HCT116 (cell line): ENCODE results near the gene RIOX2. TPM values are rescaled to one million over a fixed set of nuclear protein-coding genes. Genes with fewer than 3 reads are reported as not detected.

Source experiments
- ATAC-seq: fragments of 200-7000 bp; cut with Tn5 transposase; 2 replicates; pipeline ENCODE4 v1.9.1; 2020; ENCODE audit warnings: mild to moderate bottlenecking, moderate library complexity
- BruUV-seq: library from RNA; stranded (reverse); fragments of 400-500 nt; replicated peaks from 2 replicates; lab custom pipeline; 2021; lab: Mats Ljungman, UMichigan
- CTCF ChIA-PET: fragments of 300-600 bp; sonication (Branson Sonifier 250); formaldehyde crosslinking; loops from one replicate; lab custom pipeline; 2021; ENCODE audit warnings: antibody characterized with exemption; lab: Charles Lee
- POLR2A ChIA-PET: fragments of 300-600, 350-600 bp; sonication (Branson Sonifier 250); formaldehyde crosslinking; loops from one replicate; lab custom pipeline; 2021; ENCODE audit warnings: antibody characterized with exemption; lab: Charles Lee
- RAD21 ChIA-PET, 2 experiments: fragments of 300-600 bp; sonication (Branson Sonifier 250); formaldehyde crosslinking; loops; one replicate each; lab custom pipeline; 2023; ENCODE audit warnings: low total read pairs in 2 of 2; ENCODE audit not compliant: uncharacterized antibody in 2 of 2, unreplicated experiment in 2 of 2, low non-redundant PET in 1 of 2; lab: Charles Lee
- DNase-seq: peaks from one replicate; pipeline ENCODE4 v3.0.0-alpha.2; 2010; ENCODE audit warnings: low read depth, low spot score
- H2AFZ ChIP-seq: fragments of 200-600 bp; shearing (Covaris generic), sonication (generic); 2 replicates; pipeline ENCODE4 v1.6.1; 2017; ENCODE audit warnings: low read depth, mixed run types, mixed read lengths, antibody characterized with exemption, low read length; ENCODE audit not compliant: poor library complexity, severe bottlenecking
- H3K27ac ChIP-seq: 2 replicates; pipeline ENCODE4 v1.5.1; 2012; ENCODE audit warnings: low read depth, low read length
- H3K27me3 ChIP-seq: fragments of 200-600 bp; sonication (generic); 2 replicates; pipeline ENCODE4 v1.6.1; 2016; ENCODE audit warnings: mixed run types, low read length, mixed read lengths; ENCODE audit not compliant: insufficient read depth
- H3K36me3 ChIP-seq, 2 experiments: fragments of 200-500 bp in 1 of 2; fragments of 200-600 bp in 1 of 2; sonication (Bioruptor generic) in 1 of 2; sonication (generic) in 1 of 2; 2 replicates each; pipeline versions ENCODE4 v1.5.1 to v1.6.1; 2014 to 2016; ENCODE audit warnings: low read length in 2 of 2, inconsistent platforms in 1 of 2, mixed read lengths in 1 of 2, mixed run types in 1 of 2; ENCODE audit not compliant: insufficient read depth in 2 of 2, control insufficient read depth in 1 of 2
- H3K4me1 ChIP-seq, 2 experiments: fragments of 200-600 bp in 1 of 2; sonication (generic) in 1 of 2; 2 replicates each; pipeline versions ENCODE4 v1.5.1 to v1.6.1; 2012 to 2017; ENCODE audit warnings: low read length in 2 of 2, inconsistent platforms in 1 of 2, mild to moderate bottlenecking in 1 of 2, mixed read lengths in 1 of 2, mixed run types in 1 of 2, moderate library complexity in 1 of 2; ENCODE audit not compliant: insufficient read depth in 2 of 2, control insufficient read depth in 1 of 2
- H3K4me2 ChIP-seq: fragments of 200-600 bp; sonication (generic); 2 replicates; pipeline ENCODE4 v1.6.1; 2017; ENCODE audit warnings: mixed run types, low read length, mixed read lengths
- H3K4me3 ChIP-seq, 2 experiments: fragments of 200-600 bp in 1 of 2; sonication (generic) in 1 of 2; replicated peaks in 1 of 2; 2 replicates each; pipeline ENCODE4 v1.5.1; 2011 to 2016; ENCODE audit warnings: low read length in 2 of 2, control low read depth in 1 of 2, low read depth in 1 of 2, mild to moderate bottlenecking in 1 of 2, mixed read lengths in 1 of 2, mixed run types in 1 of 2
- H3K79me2 ChIP-seq: fragments of 200-600 bp; sonication (generic); 2 replicates; pipeline ENCODE4 v1.6.1; 2017; ENCODE audit warnings: mild to moderate bottlenecking, mixed run types, low read length, moderate library complexity, mixed read lengths; ENCODE audit not compliant: insufficient read depth
- H3K9ac ChIP-seq: fragments of 200-600 bp; sonication (generic); 2 replicates; pipeline ENCODE4 v1.6.1; 2016; ENCODE audit warnings: low read length, mixed read lengths
- H3K9me2 ChIP-seq: fragments of 200-600 bp; sonication (generic), shearing (Covaris generic); 2 replicates; pipeline ENCODE4 v1.6.1; 2017; ENCODE audit warnings: mixed run types, mild to moderate bottlenecking, moderate library complexity; ENCODE audit not compliant: insufficient read depth
- H3K9me3 ChIP-seq, 2 experiments: fragments of 200-500 bp in 1 of 2; fragments of 200-600 bp in 1 of 2; sonication (Bioruptor generic) in 1 of 2; sonication (generic) in 1 of 2; 2 replicates each; pipeline ENCODE4 v1.6.1; 2014 to 2017; ENCODE audit warnings: low read length in 2 of 2, mixed read lengths in 2 of 2, inconsistent platforms in 1 of 2, low read depth in 1 of 2, mild to moderate bottlenecking in 1 of 2, mixed run types in 1 of 2, moderate library complexity in 1 of 2; ENCODE audit not compliant: control insufficient read depth in 1 of 2, insufficient read depth in 1 of 2
- H4K20me1 ChIP-seq: fragments of 200-600 bp; sonication (generic), shearing (Covaris generic); 2 replicates; pipeline ENCODE4 v1.6.1; 2017; ENCODE audit warnings: mixed run types, mild to moderate bottlenecking, moderate library complexity; ENCODE audit not compliant: insufficient read depth
- CEBPB ChIP-seq: IDR thresholded peaks from 2 replicates; pipeline ENCODE4 v1.6.1; 2012; ENCODE audit warnings: low read depth
- SIN3A ChIP-seq: IDR thresholded peaks from 2 replicates; pipeline ENCODE4 v1.6.1; 2012; ENCODE audit warnings: low read depth
- TCF7L2 ChIP-seq: IDR thresholded peaks from 2 replicates; pipeline ENCODE4 v1.7.0; 2011; ENCODE audit warnings: borderline replicate concordance, inconsistent platforms; ENCODE audit not compliant: insufficient read depth, insufficient read length; ENCODE audit errors: extremely low read depth
- ZFX ChIP-seq: fragments of 450-650 bp; IDR thresholded peaks from 2 replicates; pipeline ENCODE4 v1.6.1; 2017
- intact Hi-C: fragments of 100-400 bp; cut with micrococcal nuclease; formaldehyde crosslinking; loops from 2 replicates; pipeline ENCODE4 v1.10.0; 2022
- total RNA-seq: library from RNA; stranded (reverse); gene quantifications from one replicate; pipeline ENCODE4 v1.2.1, GENCODE V29; 2021; ENCODE audit not compliant: unreplicated experiment
- TF ChIP-seq, protein P1 (sequence below): IDR thresholded peaks from 2 replicates; pipeline ENCODE4 v1.6.1; 2012; ENCODE audit warnings: low read depth

RIOX2 gene
- total RNA-seq, 1 experiment from 2014 or later = 39.1 TPM

GRCh38 chr3:97960551-97960950, 11.7 kb downstream of the RIOX2 start (continued):
- TF ChIP-seq TCF7L2 = no peak

- H3K4me2 ChIP-seq = no peak overlapping the region
- H3K9ac ChIP-seq = no peak overlapping the region
- no peak overlapping the region for H3K27ac ChIP-seq
- ChIA-PET POLR2A (no interaction called here), CTCF (no interaction called here), RAD21 (no interaction called here)
- H3K4me1 ChIP-seq = no peaks in the 10 kb centered on the region
- intact Hi-C loops = no loop called here
- peaks cover 75% of the 10 kb centered on the region for H3K79me2 ChIP-seq
- H3K9me3 ChIP-seq = no peaks in the 10 kb centered on the region
- no peaks in the 10 kb centered on the region for H4K20me1 ChIP-seq
- no peak for DNase-seq
- H3K4me3 ChIP-seq = no peak overlapping the region
- H3K36me3 ChIP-seq = peaks cover 5 to 48% of the 10 kb centered on the region in 2 experiments; a peak in 2 of 4 replicates
- H2AFZ ChIP-seq = no peak overlapping the region
- no peaks in the 10 kb centered on the region for H3K9me2 ChIP-seq
- ATAC-seq = no peak
- H3K27me3 ChIP-seq = no peaks in the 10 kb centered on the region
- TF ChIP-seq, protein P1, sequence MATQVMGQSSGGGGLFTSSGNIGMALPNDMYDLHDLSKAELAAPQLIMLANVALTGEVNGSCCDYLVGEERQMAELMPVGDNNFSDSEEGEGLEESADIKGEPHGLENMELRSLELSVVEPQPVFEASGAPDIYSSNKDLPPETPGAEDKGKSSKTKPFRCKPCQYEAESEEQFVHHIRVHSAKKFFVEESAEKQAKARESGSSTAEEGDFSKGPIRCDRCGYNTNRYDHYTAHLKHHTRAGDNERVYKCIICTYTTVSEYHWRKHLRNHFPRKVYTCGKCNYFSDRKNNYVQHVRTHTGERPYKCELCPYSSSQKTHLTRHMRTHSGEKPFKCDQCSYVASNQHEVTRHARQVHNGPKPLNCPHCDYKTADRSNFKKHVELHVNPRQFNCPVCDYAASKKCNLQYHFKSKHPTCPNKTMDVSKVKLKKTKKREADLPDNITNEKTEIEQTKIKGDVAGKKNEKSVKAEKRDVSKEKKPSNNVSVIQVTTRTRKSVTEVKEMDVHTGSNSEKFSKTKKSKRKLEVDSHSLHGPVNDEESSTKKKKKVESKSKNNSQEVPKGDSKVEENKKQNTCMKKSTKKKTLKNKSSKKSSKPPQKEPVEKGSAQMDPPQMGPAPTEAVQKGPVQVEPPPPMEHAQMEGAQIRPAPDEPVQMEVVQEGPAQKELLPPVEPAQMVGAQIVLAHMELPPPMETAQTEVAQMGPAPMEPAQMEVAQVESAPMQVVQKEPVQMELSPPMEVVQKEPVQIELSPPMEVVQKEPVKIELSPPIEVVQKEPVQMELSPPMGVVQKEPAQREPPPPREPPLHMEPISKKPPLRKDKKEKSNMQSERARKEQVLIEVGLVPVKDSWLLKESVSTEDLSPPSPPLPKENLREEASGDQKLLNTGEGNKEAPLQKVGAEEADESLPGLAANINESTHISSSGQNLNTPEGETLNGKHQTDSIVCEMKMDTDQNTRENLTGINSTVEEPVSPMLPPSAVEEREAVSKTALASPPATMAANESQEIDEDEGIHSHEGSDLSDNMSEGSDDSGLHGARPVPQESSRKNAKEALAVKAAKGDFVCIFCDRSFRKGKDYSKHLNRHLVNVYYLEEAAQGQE = no peak
- TF ChIP-seq SIN3A (no peak), CEBPB (no peak), ZFX (no peak)
- BruUV-seq = no TSS peak
Measured at GRCh38 chr3:97959872-97960271, 12.4 kb downstream of the RIOX2 start.
